NB4 (cell line): ENCODE measurements around the gene PIP5K1C.

ENCODE experiments used
- POLR2A ChIP-seq: IDR thresholded peaks from 2 replicates; pipeline ENCODE4 v1.6.1; 2011; ENCODE audit warnings: mild to moderate bottlenecking; ENCODE audit not compliant: insufficient read length; ENCODE audit errors: extremely low read depth
- TF ChIP-seq, protein P1 (sequence below): IDR thresholded peaks from one replicate; pipeline ENCODE4 v1.5.1; 2012; ENCODE audit warnings: low read depth, low read length

DNA sequence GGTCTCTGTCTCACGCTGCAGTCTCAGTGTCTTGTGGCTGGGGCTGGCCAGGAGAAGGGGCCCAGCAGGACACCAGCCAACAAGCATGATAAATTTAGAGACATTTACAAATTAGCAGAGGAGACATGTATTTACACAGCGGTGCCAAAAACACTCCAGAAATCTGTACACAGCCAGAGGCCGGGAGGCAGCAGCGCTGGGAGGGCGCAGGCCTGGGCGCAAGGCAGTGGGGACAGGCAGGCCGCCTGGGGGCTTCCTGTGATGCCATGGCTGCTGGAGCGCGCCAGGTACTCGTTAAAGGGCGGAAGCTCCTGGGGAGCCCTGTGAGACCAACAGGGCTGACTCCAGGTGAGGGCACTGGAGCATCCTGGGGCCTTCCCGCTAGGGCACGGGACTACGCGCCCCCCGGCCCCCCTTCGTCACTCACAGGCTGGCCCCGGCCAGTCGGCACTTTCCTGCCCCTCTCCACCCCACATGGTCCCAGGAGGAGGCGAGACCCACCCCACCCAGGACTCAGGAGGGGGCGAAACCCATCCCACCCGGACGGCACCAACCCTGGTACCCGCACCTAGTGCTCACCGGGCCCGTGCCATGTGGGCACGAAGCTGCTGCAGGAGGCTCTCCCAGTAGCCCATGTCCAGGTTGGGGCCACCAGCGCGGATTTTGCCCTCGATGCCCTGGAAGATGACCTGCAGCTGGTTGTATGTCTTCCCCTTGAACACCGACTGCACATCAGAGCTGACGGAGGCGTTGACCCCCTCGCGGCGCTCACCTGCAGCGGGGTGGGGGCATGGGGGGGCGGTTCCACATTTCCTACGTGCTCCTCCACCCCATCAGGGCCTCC lies 86.2 kb downstream of the PIP5K1C start:
- TF ChIP-seq, protein P1, sequence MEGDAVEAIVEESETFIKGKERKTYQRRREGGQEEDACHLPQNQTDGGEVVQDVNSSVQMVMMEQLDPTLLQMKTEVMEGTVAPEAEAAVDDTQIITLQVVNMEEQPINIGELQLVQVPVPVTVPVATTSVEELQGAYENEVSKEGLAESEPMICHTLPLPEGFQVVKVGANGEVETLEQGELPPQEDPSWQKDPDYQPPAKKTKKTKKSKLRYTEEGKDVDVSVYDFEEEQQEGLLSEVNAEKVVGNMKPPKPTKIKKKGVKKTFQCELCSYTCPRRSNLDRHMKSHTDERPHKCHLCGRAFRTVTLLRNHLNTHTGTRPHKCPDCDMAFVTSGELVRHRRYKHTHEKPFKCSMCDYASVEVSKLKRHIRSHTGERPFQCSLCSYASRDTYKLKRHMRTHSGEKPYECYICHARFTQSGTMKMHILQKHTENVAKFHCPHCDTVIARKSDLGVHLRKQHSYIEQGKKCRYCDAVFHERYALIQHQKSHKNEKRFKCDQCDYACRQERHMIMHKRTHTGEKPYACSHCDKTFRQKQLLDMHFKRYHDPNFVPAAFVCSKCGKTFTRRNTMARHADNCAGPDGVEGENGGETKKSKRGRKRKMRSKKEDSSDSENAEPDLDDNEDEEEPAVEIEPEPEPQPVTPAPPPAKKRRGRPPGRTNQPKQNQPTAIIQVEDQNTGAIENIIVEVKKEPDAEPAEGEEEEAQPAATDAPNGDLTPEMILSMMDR: no peak
- TF ChIP-seq POLR2A: no peak
